KMS-11 (cell line): ENCODE measurements around the gene ZNF132.

Source experiments
- H2AFZ ChIP-seq: fragments of 200-600 bp; sonication (generic); 2 replicates; pipeline ENCODE4 v1.6.1; 2016; ENCODE audit warnings: antibody characterized with exemption, mixed run types, low read depth
- H3K27ac ChIP-seq: fragments of 200-600 bp; sonication (generic); 2 replicates; pipeline ENCODE4 v1.6.1; 2016; ENCODE audit warnings: mild to moderate bottlenecking, mixed run types
- H3K27me3 ChIP-seq: fragments of 200-600 bp; sonication (generic); 2 replicates; pipeline ENCODE4 v1.6.1; 2017; ENCODE audit warnings: mild to moderate bottlenecking, low read depth, mixed run types, moderate library complexity; ENCODE audit not compliant: insufficient read depth
- H3K36me3 ChIP-seq: fragments of 200-600 bp; sonication (generic); 2 replicates; pipeline ENCODE4 v1.6.1; 2017; ENCODE audit warnings: mild to moderate bottlenecking, mixed run types; ENCODE audit not compliant: insufficient read depth
- H3K4me1 ChIP-seq: fragments of 200-600 bp; sonication (generic); 2 replicates; pipeline ENCODE4 v1.6.1; 2016; ENCODE audit warnings: mild to moderate bottlenecking, low read depth, mixed run types; ENCODE audit not compliant: poor library complexity, severe bottlenecking
- H3K4me2 ChIP-seq: fragments of 200-600 bp; sonication (generic); 2 replicates; pipeline ENCODE4 v1.7.0; 2016; ENCODE audit warnings: mild to moderate bottlenecking, mixed run types
- H3K4me3 ChIP-seq: fragments of 200-600 bp; sonication (generic); IDR thresholded peaks from 2 replicates; pipeline ENCODE4 v1.6.1; 2017; ENCODE audit warnings: low read depth, low read length, mixed read lengths; ENCODE audit not compliant: insufficient read depth
- H3K79me2 ChIP-seq: fragments of 200-600 bp; sonication (generic); 2 replicates; pipeline ENCODE4 v1.6.1; 2016; ENCODE audit warnings: low read depth, mixed run types; ENCODE audit not compliant: insufficient read depth
- H3K9ac ChIP-seq: fragments of 200-600 bp; sonication (generic); 2 replicates; pipeline ENCODE4 v1.6.1; 2016; ENCODE audit warnings: mild to moderate bottlenecking, mixed run types
- H4K20me1 ChIP-seq: fragments of 200-600 bp; sonication (generic); 2 replicates; pipeline ENCODE4 v1.6.1; 2016; ENCODE audit warnings: mild to moderate bottlenecking, mixed run types; ENCODE audit not compliant: insufficient read depth
- TF ChIP-seq, protein P1 (sequence below): fragments of 200-600 bp; sonication (generic); conservative IDR thresholded peaks from 2 replicates; pipeline ENCODE4 v1.6.1; 2017; ENCODE audit warnings: low read depth, mild to moderate bottlenecking, antibody characterized with exemption, low read length, moderate library complexity, mixed read lengths

Gene ZNF132

DNA sequence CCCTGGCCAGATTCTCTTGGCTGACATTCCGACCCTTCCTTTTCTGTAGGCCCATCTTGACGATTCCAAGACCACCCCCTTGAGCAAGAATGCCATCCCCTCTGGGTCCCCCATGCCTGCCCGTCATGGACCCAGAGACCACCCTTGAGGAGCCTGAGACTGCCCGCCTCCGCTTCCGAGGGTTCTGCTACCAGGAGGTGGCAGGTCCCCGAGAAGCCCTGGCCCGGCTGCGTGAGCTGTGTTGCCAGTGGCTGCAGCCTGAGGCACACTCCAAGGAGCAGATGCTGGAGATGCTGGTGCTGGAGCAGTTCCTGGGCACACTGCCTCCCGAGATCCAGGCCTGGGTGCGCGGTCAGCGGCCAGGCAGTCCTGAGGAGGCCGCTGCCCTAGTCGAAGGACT is 37.2 kb upstream of the ZNF132 start:
- Histone ChIP-seq H3K36me3 (peaks cover 4% of the 10 kb centered on the region; the same call in 1 of the 2 replicates), H3K4me2 (peak overlapping the region; percentile 76), H3K9ac (peak overlapping the region; percentile 49; the same call in 1 of the 2 replicates)

DNA sequence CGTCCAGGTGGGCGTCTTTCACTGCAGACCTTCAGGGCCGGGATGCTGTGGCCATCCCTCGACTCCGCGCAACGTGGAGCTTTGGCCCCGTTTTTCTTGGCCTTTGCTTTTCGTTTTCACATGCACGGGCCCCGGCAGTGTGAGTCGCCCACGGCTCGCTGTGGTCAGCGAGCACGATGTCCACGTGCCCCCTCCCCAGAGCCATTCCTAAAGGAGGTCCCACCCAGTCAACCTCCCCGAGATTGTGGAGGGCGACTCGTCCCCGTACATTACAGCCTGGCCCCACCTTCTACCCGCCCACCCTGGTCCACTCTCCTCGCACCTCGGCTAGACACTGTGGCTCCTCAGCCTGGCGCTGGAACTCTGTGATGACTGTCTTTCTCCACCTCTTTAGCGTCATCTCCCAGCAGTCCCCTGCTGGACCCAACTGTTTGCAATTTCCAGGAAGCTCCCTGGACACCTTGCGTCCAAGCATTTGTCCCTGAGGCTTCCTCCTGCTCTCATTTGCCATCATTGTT is 36.6 kb upstream of the ZNF132 start:
- TF ChIP-seq, protein P1, sequence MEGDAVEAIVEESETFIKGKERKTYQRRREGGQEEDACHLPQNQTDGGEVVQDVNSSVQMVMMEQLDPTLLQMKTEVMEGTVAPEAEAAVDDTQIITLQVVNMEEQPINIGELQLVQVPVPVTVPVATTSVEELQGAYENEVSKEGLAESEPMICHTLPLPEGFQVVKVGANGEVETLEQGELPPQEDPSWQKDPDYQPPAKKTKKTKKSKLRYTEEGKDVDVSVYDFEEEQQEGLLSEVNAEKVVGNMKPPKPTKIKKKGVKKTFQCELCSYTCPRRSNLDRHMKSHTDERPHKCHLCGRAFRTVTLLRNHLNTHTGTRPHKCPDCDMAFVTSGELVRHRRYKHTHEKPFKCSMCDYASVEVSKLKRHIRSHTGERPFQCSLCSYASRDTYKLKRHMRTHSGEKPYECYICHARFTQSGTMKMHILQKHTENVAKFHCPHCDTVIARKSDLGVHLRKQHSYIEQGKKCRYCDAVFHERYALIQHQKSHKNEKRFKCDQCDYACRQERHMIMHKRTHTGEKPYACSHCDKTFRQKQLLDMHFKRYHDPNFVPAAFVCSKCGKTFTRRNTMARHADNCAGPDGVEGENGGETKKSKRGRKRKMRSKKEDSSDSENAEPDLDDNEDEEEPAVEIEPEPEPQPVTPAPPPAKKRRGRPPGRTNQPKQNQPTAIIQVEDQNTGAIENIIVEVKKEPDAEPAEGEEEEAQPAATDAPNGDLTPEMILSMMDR: no peak
- Histone ChIP-seq H3K27me3 (no peaks in the 10 kb centered on the region), H3K9ac (peak overlapping the region; percentile 49), H4K20me1 (no peaks in the 10 kb centered on the region), H3K4me1 (peaks cover 16% of the 10 kb centered on the region), H3K79me2 (no peaks in the 10 kb centered on the region), H2AFZ (peak overlapping the region; percentile 66), H3K4me2 (peak overlapping the region; percentile 76), H3K27ac (peak overlapping the region; percentile 21), H3K4me3 (no peak overlapping the region), H3K36me3 (peaks cover 5% of the 10 kb centered on the region; the same call in 1 of the 2 replicates)

More for the DNA sequence above, 37.2 kb upstream of the ZNF132 start:
- Histone ChIP-seq H4K20me1 (no peaks in the 10 kb centered on the region), H2AFZ (no peak overlapping the region), H3K27me3 (no peaks in the 10 kb centered on the region), H3K4me3 (no peak overlapping the region), H3K79me2 (no peaks in the 10 kb centered on the region), H3K4me1 (peaks cover 16% of the 10 kb centered on the region), H3K27ac (no peak overlapping the region)
- TF ChIP-seq, protein P1: no peak

DNA sequence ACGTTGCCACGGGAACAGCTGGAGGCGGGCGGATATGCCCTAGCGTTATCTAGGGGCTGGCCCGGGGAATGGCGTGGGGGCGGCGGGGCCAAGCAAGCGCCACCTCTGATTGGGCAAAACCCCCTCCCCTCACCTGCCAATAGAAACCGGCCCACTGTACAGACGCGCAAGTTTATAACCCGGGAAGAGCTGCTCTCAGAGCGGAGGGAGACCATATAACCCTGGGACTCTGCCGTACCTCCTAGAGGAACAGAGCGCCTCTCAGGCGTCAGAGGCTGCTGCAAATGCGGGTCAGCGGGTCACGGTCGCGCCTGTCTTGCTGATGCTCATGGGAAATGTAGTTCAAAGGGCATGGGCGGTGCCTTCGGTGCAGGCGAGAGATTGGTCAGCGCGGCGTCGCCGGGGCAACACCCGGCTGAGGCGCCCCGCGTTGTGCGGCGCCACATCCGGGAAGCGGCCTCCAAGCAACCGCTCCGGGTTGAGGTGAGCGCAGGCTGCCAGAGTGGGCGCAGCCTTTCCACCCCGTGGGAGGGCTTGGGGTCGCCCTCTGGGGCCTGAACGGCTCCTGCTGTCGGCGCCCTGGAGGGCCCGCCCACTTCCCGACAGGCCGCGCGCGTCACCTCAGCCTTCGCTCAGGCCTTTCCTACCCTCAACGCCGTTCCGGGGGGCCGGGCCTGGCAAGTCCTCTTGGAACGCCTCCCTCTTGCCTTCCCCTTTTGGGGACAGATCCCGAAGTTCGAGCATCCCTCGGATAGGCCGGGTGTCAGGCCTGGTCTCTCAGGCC is 36.0 kb upstream of the ZNF132 start, which contains the start of gene ZNF446:
Gene ZNF446 (plus strand): TSS at position 639 of the 784 bp plus-strand sequence. CDS start 867 bp downstream, outside the sequence.
- Histone ChIP-seq H3K4me1 (peaks cover 16% of the 10 kb centered on the region), H3K4me3 (no peak within 1 kb of the TSS), H3K4me2 (peak within 1 kb of the TSS; percentile 76), H4K20me1 (no peaks in the 10 kb centered on the region), H3K27ac (peak within 1 kb of the TSS; percentile 21), H3K79me2 (no peaks in the 10 kb centered on the region), H3K27me3 (no peaks in the 10 kb centered on the region), H3K9ac (peak within 1 kb of the TSS; percentile 49), H2AFZ (peak within 1 kb of the TSS; percentile 66), H3K36me3 (peaks cover 5% of the 10 kb centered on the region; the same call in 1 of the 2 replicates)
- TF ChIP-seq, protein P1: no peak

DNA sequence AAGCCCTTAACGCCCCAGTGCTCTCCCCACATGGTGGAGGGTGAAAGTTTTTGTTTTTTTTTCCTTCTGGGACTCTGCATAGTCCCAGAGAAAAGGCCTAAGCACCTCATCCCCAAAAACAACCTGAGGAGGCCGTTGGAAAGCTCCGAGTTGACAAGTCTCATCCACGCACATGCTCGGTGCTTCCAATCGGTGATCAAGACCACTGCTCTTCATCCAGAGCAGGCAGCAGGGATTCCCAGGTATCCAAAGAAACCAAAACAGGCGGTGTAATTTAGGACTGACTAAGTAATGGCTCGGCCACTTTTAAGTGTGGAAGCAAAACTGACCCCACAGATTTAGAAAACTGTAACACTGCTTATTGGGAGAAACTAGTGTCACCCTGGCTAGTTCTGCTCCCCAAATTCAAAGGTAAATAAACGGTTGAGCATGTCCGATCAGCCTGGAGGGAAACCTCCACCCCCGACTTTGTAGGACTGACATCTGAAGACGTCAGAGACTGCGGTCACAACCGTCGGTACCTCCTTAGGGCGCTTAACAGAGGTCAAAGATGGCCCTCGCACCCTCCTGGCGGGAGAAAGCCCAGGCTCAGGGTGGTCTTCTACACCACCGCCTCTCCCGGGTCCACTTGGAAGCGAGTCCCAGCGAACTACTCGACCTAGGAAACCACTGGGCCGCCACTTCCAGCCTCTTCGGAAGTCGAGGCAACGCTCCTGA is 35.2 kb upstream of the ZNF132 start:
- Histone ChIP-seq H3K9ac (peak overlapping the region; percentile 49; the same call in 1 of the 2 replicates), H2AFZ (peak overlapping the region; percentile 66), H3K27ac (peak overlapping the region; percentile 21), H3K36me3 (peaks cover 5% of the 10 kb centered on the region; the same call in 1 of the 2 replicates), H3K4me2 (peak overlapping the region; percentile 76), H4K20me1 (no peaks in the 10 kb centered on the region), H3K79me2 (no peaks in the 10 kb centered on the region), H3K4me3 (no peak overlapping the region), H3K4me1 (peaks cover 16% of the 10 kb centered on the region), H3K27me3 (no peaks in the 10 kb centered on the region)
- TF ChIP-seq, protein P1: no peak
